IMR-90 (cell line): ENCODE results near the gene HELZ. TPM values are rescaled to one million over a fixed set of nuclear protein-coding genes. Genes with fewer than 3 reads are reported as not detected.

Experiments
- ATAC-seq: fragments of 200-7000 bp; cut with Tn5 transposase; 2 replicates; pipeline ENCODE4 v1.9.1; 2020; ENCODE audit warnings: low read depth, mild to moderate bottlenecking, moderate library complexity
- BruUV-seq: library from RNA; stranded (reverse); fragments of 400-500 nt; replicated peaks from 2 replicates; lab custom pipeline; 2021; lab: Mats Ljungman, UMichigan
- CTCF ChIA-PET: fragments of 300-600 bp; formaldehyde crosslinking; extraction: SDS; loops from one replicate; lab custom pipeline; 2021; ENCODE audit warnings: antibody characterized with exemption; lab: Yijun Ruan, JAX
- POLR2A ChIA-PET: fragments of 300-600 bp; sonication (Branson Sonifier 250); formaldehyde crosslinking; loops from one replicate; lab custom pipeline; 2022; ENCODE audit warnings: antibody characterized with exemption; ENCODE audit not compliant: unreplicated experiment; lab: Charles Lee
- DNase-seq: peaks from one replicate; pipeline ENCODE4 v3.0.0; 2013
- H2AFZ ChIP-seq: replicated peaks from 2 replicates; pipeline ENCODE3; 2013; ENCODE audit warnings: low read length, mild to moderate bottlenecking; ENCODE audit not compliant: poor library complexity
- H2AK5ac ChIP-seq: 2 replicates; pipeline ENCODE4 v1.6.1; 2013; ENCODE audit warnings: low read depth, low read length, inconsistent platforms
- H2AK9ac ChIP-seq: replicated peaks from 2 replicates; pipeline ENCODE3; 2013; ENCODE audit warnings: mild to moderate bottlenecking, low read depth, low read length, moderate library complexity; ENCODE audit not compliant: poor library complexity
- H2BK120ac ChIP-seq: 2 replicates; pipeline ENCODE4 v1.6.1; 2013; ENCODE audit warnings: low read depth, low read length, inconsistent platforms
- H2BK15ac ChIP-seq: 3 replicates; pipeline ENCODE4 v1.6.1; 2013; ENCODE audit warnings: low read depth, low read length, inconsistent platforms
- H2BK20ac ChIP-seq: 2 replicates; pipeline ENCODE4 v1.6.1; 2013; ENCODE audit warnings: low read depth, mild to moderate bottlenecking, inconsistent platforms, low read length, moderate library complexity
- H2BK5ac ChIP-seq: 2 replicates; pipeline ENCODE4 v1.6.1; 2013; ENCODE audit warnings: mild to moderate bottlenecking, low read depth, low read length, inconsistent platforms; ENCODE audit not compliant: poor library complexity, severe bottlenecking
- H3K14ac ChIP-seq: replicated peaks from 2 replicates; pipeline ENCODE4 v1.6.1; 2013; ENCODE audit warnings: low read depth, low read length, inconsistent platforms
- H3K18ac ChIP-seq: 2 replicates; pipeline ENCODE4 v1.6.1; 2013; ENCODE audit warnings: low read depth, low read length, control low read depth
- H3K23ac ChIP-seq: 2 replicates; pipeline ENCODE4 v1.6.1; 2013; ENCODE audit warnings: low read depth, low read length, inconsistent platforms
- H3K27ac ChIP-seq: 2 replicates; pipeline ENCODE4 v1.5.1; 2013; ENCODE audit warnings: mild to moderate bottlenecking, control low read depth, low read length; ENCODE audit not compliant: insufficient read depth
- H3K27me3 ChIP-seq: 2 replicates; pipeline ENCODE4 v1.6.1; 2013; ENCODE audit warnings: low read length; ENCODE audit not compliant: control insufficient read depth, insufficient read depth
- H3K36me3 ChIP-seq: 2 replicates; pipeline ENCODE4 v1.6.1; 2013; ENCODE audit warnings: low read length, mixed read lengths; ENCODE audit not compliant: control insufficient read depth, insufficient read depth
- H3K4ac ChIP-seq: 2 replicates; pipeline ENCODE4 v1.6.1; 2013; ENCODE audit warnings: low read depth, low read length, inconsistent platforms
- H3K4me1 ChIP-seq: 2 replicates; pipeline ENCODE4 v1.6.1; 2013; ENCODE audit warnings: low read length, mixed read lengths; ENCODE audit not compliant: control insufficient read depth, insufficient read depth
- H3K4me2 ChIP-seq: 2 replicates; pipeline ENCODE4 v1.6.1; 2013; ENCODE audit warnings: low read depth, mild to moderate bottlenecking, control low read depth, low read length, moderate library complexity
- H3K4me3 ChIP-seq: 2 replicates; pipeline ENCODE4 v1.5.1; 2013; ENCODE audit warnings: low read depth, mild to moderate bottlenecking, control low read depth, low read length, moderate library complexity; ENCODE audit not compliant: insufficient read depth
- H3K56ac ChIP-seq: 2 replicates; pipeline ENCODE4 v1.6.1; 2013; ENCODE audit warnings: low read length, inconsistent platforms; ENCODE audit not compliant: insufficient read depth; ENCODE audit errors: extremely low read depth
- H3K79me1 ChIP-seq, 2 experiments: 2 replicates each; pipeline ENCODE4 v1.6.1; 2013; ENCODE audit warnings: low read length in 2 of 2, inconsistent platforms in 1 of 2, low read depth in 1 of 2
- H3K9ac ChIP-seq: 2 replicates; pipeline ENCODE4 v1.6.1; 2013; ENCODE audit warnings: low read depth, low read length, control low read depth
- H3K9me1 ChIP-seq: 2 replicates; pipeline ENCODE4 v1.6.1; 2013; ENCODE audit warnings: low read length, inconsistent platforms; ENCODE audit not compliant: insufficient read depth
- H3K9me3 ChIP-seq: 2 replicates; pipeline ENCODE4 v1.6.1; 2013; ENCODE audit warnings: low read length; ENCODE audit not compliant: control insufficient read depth, insufficient read depth
- H4K20me1 ChIP-seq: 2 replicates; pipeline ENCODE4 v1.6.1; 2013; ENCODE audit warnings: low read length, inconsistent platforms; ENCODE audit not compliant: insufficient read depth
- H4K5ac ChIP-seq: 2 replicates; pipeline ENCODE4 v1.6.1; 2013; ENCODE audit warnings: mild to moderate bottlenecking, low read depth, low read length, control low read depth
- H4K8ac ChIP-seq, 2 experiments: 2 replicates each; pipeline ENCODE4 v1.6.1; 2013; ENCODE audit warnings: low read depth in 2 of 2, low read length in 2 of 2, control low read depth in 1 of 2, inconsistent platforms in 1 of 2
- H4K91ac ChIP-seq: 2 replicates; pipeline ENCODE4 v1.6.1; 2013; ENCODE audit warnings: low read depth, low read length, inconsistent platforms; ENCODE audit not compliant: insufficient read depth
- CEBPB ChIP-seq: IDR thresholded peaks from 2 replicates; pipeline ENCODE4 v1.6.1; 2012; ENCODE audit warnings: low read depth, low read length, improper control_type of control experiment
- CHD1 ChIP-seq: IDR thresholded peaks from 2 replicates; pipeline ENCODE4 v1.6.1; 2012; ENCODE audit warnings: low read depth, low read length, improper control_type of control experiment
- CTCF ChIP-seq: conservative IDR thresholded peaks from 2 replicates; pipeline ENCODE4 v1.5.1; 2012; ENCODE audit warnings: mild to moderate bottlenecking, low read depth, low read length, improper control_type of control experiment
- ELK1 ChIP-seq: fragments of 150-350 bp; IDR thresholded peaks from 2 replicates; pipeline ENCODE4 v1.6.1; 2016; ENCODE audit warnings: low read depth, mild to moderate bottlenecking, low read length, moderate library complexity, borderline replicate concordance
- MAFK ChIP-seq: IDR thresholded peaks from 2 replicates; pipeline ENCODE4 v1.6.1; 2012; ENCODE audit warnings: low read depth, low read length, improper control_type of control experiment
- MAZ ChIP-seq: IDR thresholded peaks from 2 replicates; pipeline ENCODE4 v1.6.1; 2012; ENCODE audit warnings: low read depth, mild to moderate bottlenecking, low read length, improper control_type of control experiment, moderate library complexity, borderline replicate concordance
- MXI1 ChIP-seq: IDR thresholded peaks from 2 replicates; pipeline ENCODE4 v1.6.1; 2012; ENCODE audit warnings: low read depth, mild to moderate bottlenecking, low read length, moderate library complexity, borderline replicate concordance
- NFE2L2 ChIP-seq: fragments of 150-350 bp; IDR thresholded peaks from 2 replicates; pipeline ENCODE4 v1.6.1; 2016; ENCODE audit warnings: low read depth, mild to moderate bottlenecking, low read length
- RAD21 ChIP-seq: IDR thresholded peaks from 2 replicates; pipeline ENCODE4 v1.6.1; 2012; ENCODE audit warnings: low read length, improper control_type of control experiment
- RCOR1 ChIP-seq: IDR thresholded peaks from 2 replicates; pipeline ENCODE4 v1.6.1; 2012; ENCODE audit warnings: mild to moderate bottlenecking, low read length, improper control_type of control experiment; ENCODE audit not compliant: insufficient replicate concordance
- RFX5 ChIP-seq: IDR thresholded peaks from 2 replicates; pipeline ENCODE4 v1.8.0; 2012; ENCODE audit warnings: low read depth, mild to moderate bottlenecking, low read length, moderate library complexity
- WGBS, 2 experiments: methylation state at CpG; one replicate each; pipeline versions ENCODE4 v1.1.5 to v1.1.7; 2013; ENCODE audit warnings: missing lambda C conversion rate in 2 of 2; ENCODE audit not compliant: insufficient read length in 1 of 2; ENCODE audit errors: extremely low coverage in 2 of 2; 5-methylcytosine and 5-hydroxymethylcytosine counted together
- dilution Hi-C: fragments of 300-500 bp; cut with HindIII; formaldehyde crosslinking; loops from one replicate; pipeline ENCODE4 v1.14.3; 2018; ENCODE audit warnings: low sequenced_read_pairs; ENCODE audit not compliant: unreplicated experiment
- in situ Hi-C: fragments of 300-500 bp; cut with MboI; formaldehyde crosslinking; loops from 3 replicates; pipeline ENCODE4 v1.14.3; 2019; ENCODE audit warnings: low sequenced_read_pairs, inconsistent platforms, mixed read lengths
- intact Hi-C: fragments of 100-400 bp; cut with micrococcal nuclease; formaldehyde crosslinking; loops from 2 replicates; pipeline ENCODE4 v1.10.0; 2022
- polyA plus RNA-seq, 3 experiments: library from polyadenylated mRNA; depleted of rRNA; stranded (reverse); fragments of >200 nt; gene quantifications; 2 replicates each; pipeline ENCODE4 v1.2.3, GENCODE V29; 2012; ENCODE audit warnings: low replicate concordance in 1 of 3
- total RNA-seq: library from RNA; depleted of rRNA; stranded (reverse); fragments of >200 nt; gene quantifications from 2 replicates; pipeline ENCODE4 v1.2.3, GENCODE V29; 2012

Gene HELZ
- total and polyA plus RNA-seq, 2 of the 4 experiments (the other 2 are of a cell fraction) = 8.0 to 60.6 TPM

- no peaks in the 10 kb centered on the region for H3K27me3 ChIP-seq
- no peaks in the 10 kb centered on the region for H3K4me1 ChIP-seq
- H4K8ac ChIP-seq = no peak overlapping the region
- ATAC-seq = no peak
- no peak for DNase-seq
- no TSS peak for BruUV-seq
- no CpG with 5 or more reads among the region's 4 CpGs for WGBS, 2 experiments
- H3K4me2 ChIP-seq = no peak overlapping the region
- ChIA-PET CTCF (no interaction called here), POLR2A (no interaction called here)
- no peak overlapping the region for H3K4me3 ChIP-seq
- peaks cover 3% of the 10 kb centered on the region; the same call in 1 of the 2 replicates for H3K9me1 ChIP-seq
- H3K36me3 ChIP-seq = peaks cover 17% of the 10 kb centered on the region
- no peak overlapping the region for H3K14ac ChIP-seq
- TF ChIP-seq RAD21 (no peak), RFX5 (no peak), RCOR1 (no peak), CEBPB (no peak), MAFK (no peak), CHD1 (no peak), CTCF (no peak), NFE2L2 (no peak), MXI1 (no peak), ELK1 (no peak), MAZ (no peak)
- no peak overlapping the region for H3K9ac ChIP-seq
- dilution Hi-C loops = no loop called here
- H2BK20ac ChIP-seq = no peak overlapping the region
- no peak overlapping the region for H2BK15ac ChIP-seq
- no peak overlapping the region for H3K27ac ChIP-seq
- no peaks in the 10 kb centered on the region for H3K9me3 ChIP-seq
- H4K5ac ChIP-seq = no peak overlapping the region
- in situ Hi-C loops = no loop called here
- H3K79me1 ChIP-seq = peaks cover 3 to 8% of the 10 kb centered on the region in 2 experiments; a peak in 2 of 4 replicates
- no peak overlapping the region for H2AK5ac ChIP-seq
- no peak overlapping the region for H4K91ac ChIP-seq
- no peak overlapping the region for H2BK120ac ChIP-seq
- intact Hi-C loops = no loop called here
- no peak overlapping the region for H2AFZ ChIP-seq
- H3K4ac ChIP-seq = no peak overlapping the region
- H2BK5ac ChIP-seq = no peak overlapping the region
- no peaks in the 10 kb centered on the region for H4K20me1 ChIP-seq
- H3K18ac ChIP-seq = no peak overlapping the region
- H2AK9ac ChIP-seq = no peak overlapping the region
- H3K23ac ChIP-seq = no peak overlapping the region
- no peak overlapping the region for H3K56ac ChIP-seq
These were observed 76.5 kb downstream of the HELZ start for GRCh38 chr17:67168496-67168895.
